ENCODE measurements around the gene CMTM5.

DNA sequence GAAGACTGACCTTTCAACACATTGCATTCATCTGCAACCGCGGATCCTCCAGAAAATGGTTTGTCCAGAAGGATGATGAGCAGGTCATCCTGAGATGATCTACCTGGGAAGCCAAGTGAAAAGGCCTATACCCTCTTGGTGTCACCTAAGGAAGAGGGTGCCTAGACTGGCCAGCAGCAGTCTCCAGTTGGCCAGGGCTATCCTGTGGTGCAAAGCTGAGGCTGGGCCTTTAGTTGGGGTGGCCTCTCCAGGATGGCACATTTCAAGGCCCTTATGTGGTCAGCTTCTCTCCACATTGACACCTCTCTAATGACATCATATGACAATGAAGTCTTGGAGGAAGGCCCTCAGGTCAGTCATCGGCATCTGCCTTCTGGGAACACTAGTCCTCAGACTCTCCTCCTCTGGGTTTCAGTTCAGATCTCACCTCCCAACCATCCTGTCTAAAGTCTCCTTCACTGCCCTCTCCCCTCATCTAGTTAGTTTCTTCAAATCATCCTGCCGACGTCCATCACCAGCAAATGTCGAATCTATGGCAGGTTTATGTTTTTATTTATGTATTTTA is 20.9 kb upstream of the CMTM5 start:
- TF ChIP-seq, protein P1, sequence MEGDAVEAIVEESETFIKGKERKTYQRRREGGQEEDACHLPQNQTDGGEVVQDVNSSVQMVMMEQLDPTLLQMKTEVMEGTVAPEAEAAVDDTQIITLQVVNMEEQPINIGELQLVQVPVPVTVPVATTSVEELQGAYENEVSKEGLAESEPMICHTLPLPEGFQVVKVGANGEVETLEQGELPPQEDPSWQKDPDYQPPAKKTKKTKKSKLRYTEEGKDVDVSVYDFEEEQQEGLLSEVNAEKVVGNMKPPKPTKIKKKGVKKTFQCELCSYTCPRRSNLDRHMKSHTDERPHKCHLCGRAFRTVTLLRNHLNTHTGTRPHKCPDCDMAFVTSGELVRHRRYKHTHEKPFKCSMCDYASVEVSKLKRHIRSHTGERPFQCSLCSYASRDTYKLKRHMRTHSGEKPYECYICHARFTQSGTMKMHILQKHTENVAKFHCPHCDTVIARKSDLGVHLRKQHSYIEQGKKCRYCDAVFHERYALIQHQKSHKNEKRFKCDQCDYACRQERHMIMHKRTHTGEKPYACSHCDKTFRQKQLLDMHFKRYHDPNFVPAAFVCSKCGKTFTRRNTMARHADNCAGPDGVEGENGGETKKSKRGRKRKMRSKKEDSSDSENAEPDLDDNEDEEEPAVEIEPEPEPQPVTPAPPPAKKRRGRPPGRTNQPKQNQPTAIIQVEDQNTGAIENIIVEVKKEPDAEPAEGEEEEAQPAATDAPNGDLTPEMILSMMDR (IDR thresholded peaks at IDR 0.05) = no peak
- TF ChIP-seq EZH2 (IDR thresholded peaks at IDR 0.05) = no peak
- TF ChIP-seq EZH2phosphoT487 (IDR thresholded peaks at IDR 0.05) = no peak
